NCI-H524 (cell line): ENCODE data around the gene PRKAR2B.
"Not testable (repeated sequence)": the region's sequence is repeated elsewhere in the genome, so short reads cannot be mapped to it uniquely, and the experiment has no call there.

ENCODE experiments used
- DNase-seq, 2 experiments: peaks; one replicate each; lab custom pipeline; 2025; lab: John Stamatoyannopoulos, UW

The PRKAR2B gene

DNA sequence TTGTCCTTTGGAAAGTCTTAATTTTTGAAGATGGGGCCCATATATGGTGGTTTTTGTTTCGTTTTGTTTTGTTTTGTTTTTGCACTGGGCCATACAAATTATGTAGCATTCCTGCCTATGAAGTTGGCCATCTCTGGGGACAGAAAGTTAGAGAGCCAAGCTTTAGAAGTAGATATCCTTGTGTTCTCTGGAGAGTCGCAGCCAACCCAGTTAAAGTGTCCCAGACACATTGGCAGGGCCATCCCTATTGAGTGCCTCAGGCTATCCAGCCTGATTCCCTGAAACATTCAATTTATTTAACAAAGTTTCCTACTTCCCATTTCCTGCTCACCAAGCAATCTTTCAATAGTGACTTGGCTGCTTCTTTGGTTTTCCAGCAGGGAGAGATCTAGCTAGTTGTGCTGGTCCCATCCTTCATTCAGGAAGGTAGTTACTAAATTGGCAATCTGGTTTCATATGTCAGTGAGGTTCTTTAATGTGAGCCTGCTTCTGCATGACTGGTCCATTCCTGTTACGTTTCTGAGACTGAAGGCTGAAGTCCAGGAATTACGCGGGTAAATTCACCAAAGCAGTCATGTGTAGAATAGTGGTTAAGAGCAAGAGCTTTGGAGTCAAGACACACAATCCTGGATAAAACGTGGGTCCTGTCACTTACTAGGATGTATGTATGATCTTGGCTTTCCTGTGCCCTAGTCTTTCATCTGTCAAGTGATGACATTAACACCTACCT lies 75.0 kb downstream of the PRKAR2B start:
- no peak for DNase-seq

DNA sequence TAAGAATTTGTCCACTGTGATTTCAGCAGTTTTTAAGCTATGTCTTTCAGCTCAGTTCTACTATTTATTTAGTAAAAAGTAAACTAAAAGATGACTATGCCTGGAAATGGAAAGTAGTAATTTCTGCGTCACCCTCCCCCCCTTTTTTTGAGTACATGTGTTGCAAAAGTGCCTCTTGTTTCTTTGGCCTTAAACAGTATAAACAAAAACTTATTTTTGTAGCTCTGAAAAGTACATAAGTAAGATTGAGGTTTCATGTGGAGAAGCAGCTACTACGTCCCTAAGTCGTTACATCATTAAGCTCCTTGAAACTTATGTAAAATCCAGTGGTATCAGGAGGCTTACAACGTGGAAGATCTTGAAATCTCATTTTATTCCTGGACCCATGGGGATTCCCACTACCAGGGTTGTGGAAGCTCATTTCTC lies 78.0 kb downstream of the PRKAR2B start:
- DNase-seq = no peak

GRCh38 chr7:107123392-107123791 lies 78.9 kb downstream of the PRKAR2B start:
- no peak for DNase-seq

- peak; percentile 34 to 73 for DNase-seq
Measured at GRCh38 chr7:107125475-107125874, 81.0 kb downstream of the PRKAR2B start.

DNA sequence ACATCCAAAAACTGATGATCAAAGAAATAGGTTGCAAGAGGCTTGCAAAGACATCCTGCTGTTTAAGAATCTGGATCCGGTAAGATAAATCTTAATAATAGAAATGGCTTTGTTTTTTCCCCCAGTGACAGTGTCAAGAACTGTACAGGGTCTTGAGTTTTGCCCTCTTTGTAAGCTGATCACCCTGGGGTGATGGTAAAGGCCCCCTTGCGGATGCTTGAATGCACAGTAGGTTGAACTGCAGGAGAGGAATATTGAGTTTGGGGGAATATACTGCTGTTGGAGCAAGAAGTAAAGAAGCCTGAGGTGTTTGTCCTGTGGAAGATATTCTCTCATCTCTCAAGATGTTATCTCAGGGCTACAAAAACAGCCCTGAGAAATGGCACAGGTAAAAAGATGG lies 83.7 kb downstream of the PRKAR2B start:
- DNase-seq = no peak

GRCh38 chr7:107128748-107129147 lies 84.2 kb downstream of the PRKAR2B start:
- no peak for DNase-seq

GRCh38 chr7:107130487-107131220 lies 86.1 kb downstream of the PRKAR2B start:
- DNase-seq = no peak

- DNase-seq = no peak
Measured at GRCh38 chr7:107133396-107133795, 88.9 kb downstream of the PRKAR2B start.

- DNase-seq = no peak
Measured at GRCh38 chr7:107138696-107139420, 94.4 kb downstream of the PRKAR2B start.

GRCh38 chr7:107143875-107144274 lies 99.4 kb downstream of the PRKAR2B start:
- not testable (repeated sequence) for DNase-seq

DNA sequence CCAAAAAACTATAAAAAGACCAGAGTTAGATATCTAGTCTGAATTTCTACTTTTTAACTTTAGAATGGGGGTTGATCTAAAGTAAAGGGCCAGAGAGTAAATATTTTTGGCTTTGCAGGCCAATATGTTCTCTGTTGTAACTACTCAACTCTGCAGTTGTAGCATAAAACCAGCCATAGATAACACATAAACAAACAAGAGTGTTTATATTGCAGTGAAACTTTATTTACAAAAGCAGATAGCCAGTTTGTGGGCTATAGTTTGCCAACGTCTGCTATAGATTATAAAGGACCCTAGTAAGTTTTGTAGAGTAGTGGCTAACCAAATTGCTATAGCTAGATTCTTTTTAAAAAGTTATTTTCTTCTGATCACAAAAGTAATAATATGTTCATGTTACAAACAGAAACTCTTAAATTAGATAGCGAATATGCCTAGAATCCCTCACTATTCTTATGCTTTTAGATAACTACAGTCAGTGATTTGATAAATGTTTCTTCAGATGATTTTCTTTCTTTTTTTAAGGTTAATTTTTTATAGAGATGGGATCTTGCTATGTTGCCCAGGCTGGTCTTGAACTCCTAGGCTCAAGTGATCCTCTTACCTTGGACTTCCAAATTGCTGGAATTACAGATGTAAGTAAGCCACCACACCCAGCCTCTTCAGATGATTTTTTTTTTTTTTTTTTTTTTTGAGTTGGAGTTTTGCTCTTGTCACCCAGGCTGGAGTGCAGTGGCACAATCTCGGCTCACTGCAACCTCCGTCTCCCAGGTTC lies 100.7 kb downstream of the PRKAR2B start:
- DNase-seq = no peak

GRCh38 chr7:107147464-107148393 lies 103.2 kb downstream of the PRKAR2B start:
- peak; percentile 7 to 18 for DNase-seq

GRCh38 chr7:107148721-107149120 lies 104.2 kb downstream of the PRKAR2B start:
- no peak for DNase-seq

DNA sequence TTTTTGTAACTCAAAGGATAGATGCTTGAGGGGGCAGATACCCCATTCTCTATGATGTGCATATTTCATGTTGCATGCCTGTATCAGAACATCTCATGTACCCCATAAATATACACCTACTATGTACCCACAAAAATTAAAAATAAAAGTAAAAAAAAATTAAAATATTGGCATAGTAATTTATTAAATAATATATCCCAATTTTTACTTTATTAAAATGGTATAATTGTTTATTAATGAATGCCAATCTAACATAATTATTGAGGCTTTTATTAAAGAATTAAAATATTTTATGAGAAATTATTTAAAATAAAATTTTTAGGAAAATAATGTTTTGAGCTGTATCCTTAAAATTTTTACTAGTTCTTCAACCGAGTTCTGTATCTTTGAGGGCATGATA lies 105.4 kb downstream of the PRKAR2B start:
- no peak for DNase-seq

GRCh38 chr7:107150375-107151073 lies 106.0 kb downstream of the PRKAR2B start:
- peak in 1 of 2 experiments; percentile 43 for DNase-seq

DNA sequence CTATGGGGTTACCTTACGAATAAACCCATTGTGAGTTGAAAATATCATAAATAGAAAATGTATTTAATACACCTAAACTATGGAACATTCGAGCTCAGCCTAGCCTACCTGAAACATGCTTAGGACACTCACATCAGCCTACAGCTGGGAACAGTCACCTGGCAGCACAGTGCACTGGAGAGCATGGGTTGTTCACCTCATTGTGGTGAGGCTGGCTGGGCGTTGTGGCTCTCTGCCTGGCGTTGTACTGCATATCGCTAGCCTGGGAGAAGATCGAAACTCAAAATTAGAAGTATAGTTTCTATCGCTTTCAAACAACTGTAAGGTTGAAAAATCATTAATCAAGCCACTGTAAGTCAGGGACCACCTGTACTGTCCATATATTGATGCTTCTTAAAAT lies 107.0 kb downstream of the PRKAR2B start:
- DNase-seq = no peak

GRCh38 chr7:107152011-107152410 lies 107.5 kb downstream of the PRKAR2B start:
- no peak for DNase-seq

GRCh38 chr7:107154826-107155225 lies 110.3 kb downstream of the PRKAR2B start:
- DNase-seq = no peak

GRCh38 chr7:107155726-107156125 lies 111.2 kb downstream of the PRKAR2B start:
- not testable (repeated sequence) for DNase-seq

- no peak for DNase-seq
Measured at GRCh38 chr7:107157091-107157490, 112.6 kb downstream of the PRKAR2B start.
